ENCODE data around the gene NCAN.

GRCh38 chr19:19274146-19274545 lies 62.4 kb downstream of the NCAN start:
- TF ChIP-seq CTCF (IDR thresholded peaks at IDR 0.05; ENCODE audit: insufficient read depth, low read length, poor library complexity, severe bottlenecking) = no peak
- TF ChIP-seq EZH2phosphoT487 (conservative IDR thresholded peaks at IDR 0.05; ENCODE audit: low read length) = no peak
